H9 (cell line): ENCODE measurements around the gene RBM19. TPM values are rescaled to one million over a fixed set of nuclear protein-coding genes. Genes with fewer than 3 reads are reported as not detected.
A peak's percentile ranks its signal among the peaks of the same experiment; 100 is the strongest.

Experiments used
- DNase-seq: peaks from one replicate; pipeline ENCODE4 v3.0.0-alpha.2; 2017
- H2AFZ ChIP-seq: one replicate; pipeline ENCODE4 v1.6.1; 2013; ENCODE audit warnings: mild to moderate bottlenecking, low read length, control low read depth, moderate library complexity
- H2AK5ac ChIP-seq: 2 replicates; pipeline ENCODE4 v1.6.1; 2013; ENCODE audit warnings: low read length, control low read depth, mixed read lengths; ENCODE audit not compliant: insufficient read length
- H2BK120ac ChIP-seq: one replicate; pipeline ENCODE4 v1.6.1; 2013; ENCODE audit warnings: low read depth, mild to moderate bottlenecking, low read length, control low read depth, inconsistent platforms; ENCODE audit not compliant: poor library complexity, severe bottlenecking
- H2BK12ac ChIP-seq: 2 replicates; pipeline ENCODE4 v1.6.1; 2013; ENCODE audit warnings: low read length, control low read depth, mixed read lengths, low read depth; ENCODE audit not compliant: insufficient read length
- H2BK15ac ChIP-seq: 2 replicates; pipeline ENCODE4 v1.6.1; 2013; ENCODE audit warnings: low read depth, low read length, control low read depth
- H2BK20ac ChIP-seq: one replicate; pipeline ENCODE4 v1.6.1; 2013; ENCODE audit warnings: low read depth, mild to moderate bottlenecking, low read length, control low read depth, inconsistent platforms; ENCODE audit not compliant: poor library complexity, severe bottlenecking
- H2BK5ac ChIP-seq: 2 replicates; pipeline ENCODE4 v1.6.1; 2013; ENCODE audit warnings: low read length, control low read depth, mixed read lengths; ENCODE audit not compliant: insufficient read length
- H3K14ac ChIP-seq: 2 replicates; pipeline ENCODE4 v1.6.1; 2013; ENCODE audit warnings: low read length, control low read depth; ENCODE audit not compliant: insufficient read depth
- H3K18ac ChIP-seq: 2 replicates; pipeline ENCODE4 v1.6.1; 2013; ENCODE audit warnings: low read depth, mild to moderate bottlenecking, mixed read lengths, low read length, control low read depth; ENCODE audit not compliant: insufficient read length
- H3K23ac ChIP-seq: 2 replicates; pipeline ENCODE4 v1.6.1; 2013; ENCODE audit warnings: low read length, control low read depth, mixed read lengths, low read depth; ENCODE audit not compliant: insufficient read length
- H3K23me2 ChIP-seq: 2 replicates; pipeline ENCODE4 v1.6.1; 2013; ENCODE audit warnings: low read depth, mild to moderate bottlenecking, mixed read lengths, low read length, control low read depth; ENCODE audit not compliant: insufficient read length, poor library complexity, severe bottlenecking
- H3K27ac ChIP-seq: 2 replicates; pipeline ENCODE4 v1.5.1; 2013; ENCODE audit warnings: low read length, control low read depth, mixed read lengths, low read depth; ENCODE audit not compliant: insufficient read length
- H3K27me3 ChIP-seq: 2 replicates; pipeline ENCODE4 v1.6.1; 2013; ENCODE audit warnings: low read length, control low read depth, inconsistent platforms; ENCODE audit not compliant: insufficient read depth
- H3K4ac ChIP-seq: 2 replicates; pipeline ENCODE4 v1.6.1; 2013; ENCODE audit warnings: low read depth, mild to moderate bottlenecking, control low read depth, inconsistent platforms, low read length, moderate library complexity
- H3K4me1 ChIP-seq: 2 replicates; pipeline ENCODE4 v1.6.1; 2013; ENCODE audit warnings: low read length, control low read depth, inconsistent platforms; ENCODE audit not compliant: insufficient read depth
- H3K4me2 ChIP-seq: 2 replicates; pipeline ENCODE4 v1.6.1; 2013; ENCODE audit warnings: low read length, control low read depth, mixed read lengths; ENCODE audit not compliant: insufficient read length, insufficient read depth
- H3K56ac ChIP-seq: 2 replicates; pipeline ENCODE4 v1.6.1; 2013; ENCODE audit warnings: low read depth, mild to moderate bottlenecking, mixed read lengths, low read length, control low read depth; ENCODE audit not compliant: insufficient read length
- H3K79me1 ChIP-seq: 2 replicates; pipeline ENCODE4 v1.6.1; 2013; ENCODE audit warnings: low read depth, mild to moderate bottlenecking, moderate library complexity, low read length, control low read depth, inconsistent platforms; ENCODE audit not compliant: insufficient read depth, poor library complexity, severe bottlenecking
- H3K79me2 ChIP-seq: 2 replicates; pipeline ENCODE4 v1.6.1; 2013; ENCODE audit warnings: low read length, control low read depth, inconsistent platforms; ENCODE audit not compliant: insufficient read depth
- H3K9ac ChIP-seq: 2 replicates; pipeline ENCODE4 v1.6.1; 2013; ENCODE audit warnings: low read length, control low read depth, mixed read lengths; ENCODE audit not compliant: insufficient read length; ENCODE audit errors: extremely low read depth
- H3K9me3 ChIP-seq: one replicate; pipeline ENCODE4 v1.6.1; 2013; ENCODE audit warnings: low read depth, low read length, inconsistent platforms; ENCODE audit not compliant: control insufficient read depth
- H3T11ph ChIP-seq: one replicate; pipeline ENCODE4 v1.6.1; 2013; ENCODE audit warnings: mild to moderate bottlenecking, low read length, control low read depth, inconsistent platforms
- H4K20me1 ChIP-seq: one replicate; pipeline ENCODE4 v1.6.1; 2013; ENCODE audit not compliant: control insufficient read depth, insufficient read length, insufficient read depth
- H4K5ac ChIP-seq: 2 replicates; pipeline ENCODE4 v1.6.1; 2013; ENCODE audit warnings: low read depth, mild to moderate bottlenecking, mixed read lengths, low read length, control low read depth; ENCODE audit not compliant: insufficient read length
- H4K8ac ChIP-seq: replicated peaks from 2 replicates; pipeline ENCODE4 v1.6.1; 2013; ENCODE audit warnings: low read length, control low read depth, mixed read lengths, low read depth; ENCODE audit not compliant: insufficient read length
- H4K91ac ChIP-seq: 2 replicates; pipeline ENCODE4 v1.6.1; 2013; ENCODE audit warnings: low read depth, mild to moderate bottlenecking, moderate library complexity, mixed read lengths, low read length, control low read depth; ENCODE audit not compliant: insufficient read length
- H3K27ac Mint-ChIP-seq, 3 experiments: 2 replicates in 2 of 3; 3 replicates in 1 of 3; pipeline ENCODE4 v1.8.0; 2020 to 2021; ENCODE audit warnings: mixed read lengths in 3 of 3, mild to moderate bottlenecking in 1 of 3, moderate library complexity in 1 of 3
- H3K27me3 Mint-ChIP-seq: 2 replicates; pipeline ENCODE4 v1.8.0; 2021; ENCODE audit warnings: low read depth, mild to moderate bottlenecking, moderate library complexity, mixed read lengths
- H3K36me3 Mint-ChIP-seq, 3 experiments: 2 replicates in 2 of 3; 3 replicates in 1 of 3; pipeline ENCODE4 v1.8.0; 2020 to 2021; ENCODE audit warnings: low read depth in 3 of 3, mixed read lengths in 3 of 3; ENCODE audit not compliant: insufficient read depth in 1 of 3
- H3K4me1 Mint-ChIP-seq, 2 experiments: 2 replicates each; pipeline ENCODE4 v1.8.0; 2020; ENCODE audit warnings: mixed read lengths in 2 of 2
- H3K4me3 Mint-ChIP-seq, 2 experiments: 2 replicates in 1 of 2; 3 replicates in 1 of 2; pipeline ENCODE4 v1.8.0; 2020 to 2021; ENCODE audit warnings: mild to moderate bottlenecking in 2 of 2, mixed read lengths in 2 of 2, moderate library complexity in 1 of 2
- H3K9me3 Mint-ChIP-seq, 2 experiments: 2 replicates in 1 of 2; 3 replicates in 1 of 2; pipeline ENCODE4 v1.8.0; 2020; ENCODE audit warnings: mild to moderate bottlenecking in 2 of 2, mixed read lengths in 2 of 2, moderate library complexity in 1 of 2
- WGBS: extraction: QIAGEN DNeasy Blood & Tissue Kit; methylation state at CpG from one replicate; pipeline ENCODE4 v1.1.7; 2013; ENCODE audit warnings: missing lambda C conversion rate, low lambda C conversion rate, mixed read lengths; ENCODE audit not compliant: insufficient read length; ENCODE audit errors: extremely low coverage; 5-methylcytosine and 5-hydroxymethylcytosine counted together
- total RNA-seq: library from RNA; stranded (reverse); gene quantifications from 2 replicates; pipeline ENCODE4 v1.2.1, GENCODE V29; 2021
- TF ChIP-seq, protein P1 (sequence below): fragments of 200-600 bp; sonication (generic); conservative IDR thresholded peaks from 3 replicates; pipeline ENCODE4 v1.8.0; 2021; ENCODE audit warnings: antibody characterized with exemption, mild to moderate bottlenecking

RBM19 gene
- total RNA-seq, 1 experiment from 2014 or later: 32.2 TPM

DNA sequence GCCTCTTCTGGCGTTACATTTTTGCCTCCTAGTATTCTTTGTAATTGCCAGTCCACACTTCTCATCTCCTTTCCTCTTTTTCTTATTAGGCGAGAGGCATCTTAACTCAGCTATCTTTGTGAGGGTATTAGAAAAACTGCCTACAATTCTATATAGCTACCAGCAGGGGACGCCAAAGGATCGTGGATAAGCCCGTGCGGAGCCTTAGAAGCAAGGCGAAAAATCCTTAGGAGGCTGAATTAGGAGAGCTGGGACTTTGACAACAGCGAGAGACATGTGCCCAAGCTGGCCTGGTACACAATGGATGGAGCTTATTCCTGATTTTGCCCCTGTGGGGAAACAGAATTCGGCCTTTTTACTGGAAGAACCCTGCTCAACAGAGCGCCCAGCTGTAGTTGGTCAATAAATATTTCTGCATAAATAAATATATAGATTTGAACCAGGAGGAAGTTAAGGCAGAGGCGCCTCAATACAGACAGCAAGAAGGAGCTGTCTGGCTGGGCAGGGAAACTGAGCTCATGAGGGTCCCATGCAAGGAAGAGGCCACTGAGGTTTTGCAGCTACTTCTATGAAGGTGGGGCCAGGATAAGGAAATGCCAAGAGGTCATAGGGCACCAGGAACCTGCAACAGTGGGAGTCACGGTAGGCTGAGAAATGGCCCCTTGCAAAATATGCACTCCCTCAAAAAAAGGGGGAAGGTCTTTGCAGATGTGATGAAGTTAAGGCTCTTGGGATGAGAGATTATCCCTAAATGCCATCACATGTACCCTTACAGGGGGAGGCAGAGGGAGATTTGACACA lies 14.6 kb upstream of the RBM19 start:
- Histone ChIP-seq H3K27me3 (no peaks in the 10 kb centered on the region; the same call in 1 of the 2 replicates), H4K8ac (no peak overlapping the region), H4K20me1 (no peaks in the 10 kb centered on the region), H2BK120ac (no peak overlapping the region), H4K91ac (no peak overlapping the region), H3K9ac (no peak overlapping the region), H3K56ac (no peak overlapping the region), H3K23ac (no peak overlapping the region), H3K79me1 (no peaks in the 10 kb centered on the region), H3K4ac (no peak overlapping the region), H3K14ac (no peak overlapping the region), H3K4me1 (no peaks in the 10 kb centered on the region), H3K4me2 (no peak overlapping the region), H3K23me2 (no peaks in the 10 kb centered on the region), H3K79me2 (no peaks in the 10 kb centered on the region), H2BK12ac (no peak overlapping the region), H2BK15ac (no peak overlapping the region), H3K9me3 (no peaks in the 10 kb centered on the region), H3K27ac (no peak overlapping the region), H2BK5ac (no peak overlapping the region), H3K18ac (no peak overlapping the region), H3T11ph (no peak overlapping the region), H4K5ac (no peak overlapping the region), H2BK20ac (no peak overlapping the region), H2AFZ (no peak overlapping the region), H2AK5ac (no peak overlapping the region)
- peaks cover 51% of the 10 kb centered on the region for H3K27me3 Mint-ChIP-seq
- WGBS: no CpG with 5 or more reads among the region's 12 CpGs
- DNase-seq: peak; percentile 72
- H3K36me3 Mint-ChIP-seq: no peaks in the 10 kb centered on the region
- H3K9me3 Mint-ChIP-seq: no peaks in the 10 kb centered on the region
- TF ChIP-seq, protein P1, sequence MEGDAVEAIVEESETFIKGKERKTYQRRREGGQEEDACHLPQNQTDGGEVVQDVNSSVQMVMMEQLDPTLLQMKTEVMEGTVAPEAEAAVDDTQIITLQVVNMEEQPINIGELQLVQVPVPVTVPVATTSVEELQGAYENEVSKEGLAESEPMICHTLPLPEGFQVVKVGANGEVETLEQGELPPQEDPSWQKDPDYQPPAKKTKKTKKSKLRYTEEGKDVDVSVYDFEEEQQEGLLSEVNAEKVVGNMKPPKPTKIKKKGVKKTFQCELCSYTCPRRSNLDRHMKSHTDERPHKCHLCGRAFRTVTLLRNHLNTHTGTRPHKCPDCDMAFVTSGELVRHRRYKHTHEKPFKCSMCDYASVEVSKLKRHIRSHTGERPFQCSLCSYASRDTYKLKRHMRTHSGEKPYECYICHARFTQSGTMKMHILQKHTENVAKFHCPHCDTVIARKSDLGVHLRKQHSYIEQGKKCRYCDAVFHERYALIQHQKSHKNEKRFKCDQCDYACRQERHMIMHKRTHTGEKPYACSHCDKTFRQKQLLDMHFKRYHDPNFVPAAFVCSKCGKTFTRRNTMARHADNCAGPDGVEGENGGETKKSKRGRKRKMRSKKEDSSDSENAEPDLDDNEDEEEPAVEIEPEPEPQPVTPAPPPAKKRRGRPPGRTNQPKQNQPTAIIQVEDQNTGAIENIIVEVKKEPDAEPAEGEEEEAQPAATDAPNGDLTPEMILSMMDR: peak; percentile 98
- H3K4me3 Mint-ChIP-seq: no peak overlapping the region
- H3K27ac Mint-ChIP-seq: no peak overlapping the region
- no peaks in the 10 kb centered on the region for H3K4me1 Mint-ChIP-seq
